ACHN (cell line): Measurements from ENCODE around the gene ZFP36.
"Not testable (repeated sequence)": the region's sequence is repeated elsewhere in the genome, so short reads cannot be mapped to it uniquely, and the experiment has no call there.

Experiments used
- DNase-seq: peaks from one replicate; pipeline ENCODE4 v3.0.0-alpha.2; 2015
- in situ Hi-C: cut with HindIII; loops from 2 replicates; pipeline ENCODE4 v1.10.0; 2017; ENCODE audit warnings: low sequenced_read_pairs, low pct_ligation_motif_present, low pct_unique_long_range_greater_than_20kb

ZFP36 gene

GRCh38 chr19:39432677-39433025, 26.0 kb downstream of the ZFP36 start:
- in situ Hi-C loops: no loop called here
- DNase-seq: no peak

GRCh38 chr19:39433480-39434079, 26.9 kb downstream of the ZFP36 start:
- in situ Hi-C loops: no loop called here
- DNase-seq: no peak

- DNase-seq: no peak
- in situ Hi-C loops: no loop called here
Measured at GRCh38 chr19:39434123-39435076, 27.8 kb downstream of the ZFP36 start.

DNA sequence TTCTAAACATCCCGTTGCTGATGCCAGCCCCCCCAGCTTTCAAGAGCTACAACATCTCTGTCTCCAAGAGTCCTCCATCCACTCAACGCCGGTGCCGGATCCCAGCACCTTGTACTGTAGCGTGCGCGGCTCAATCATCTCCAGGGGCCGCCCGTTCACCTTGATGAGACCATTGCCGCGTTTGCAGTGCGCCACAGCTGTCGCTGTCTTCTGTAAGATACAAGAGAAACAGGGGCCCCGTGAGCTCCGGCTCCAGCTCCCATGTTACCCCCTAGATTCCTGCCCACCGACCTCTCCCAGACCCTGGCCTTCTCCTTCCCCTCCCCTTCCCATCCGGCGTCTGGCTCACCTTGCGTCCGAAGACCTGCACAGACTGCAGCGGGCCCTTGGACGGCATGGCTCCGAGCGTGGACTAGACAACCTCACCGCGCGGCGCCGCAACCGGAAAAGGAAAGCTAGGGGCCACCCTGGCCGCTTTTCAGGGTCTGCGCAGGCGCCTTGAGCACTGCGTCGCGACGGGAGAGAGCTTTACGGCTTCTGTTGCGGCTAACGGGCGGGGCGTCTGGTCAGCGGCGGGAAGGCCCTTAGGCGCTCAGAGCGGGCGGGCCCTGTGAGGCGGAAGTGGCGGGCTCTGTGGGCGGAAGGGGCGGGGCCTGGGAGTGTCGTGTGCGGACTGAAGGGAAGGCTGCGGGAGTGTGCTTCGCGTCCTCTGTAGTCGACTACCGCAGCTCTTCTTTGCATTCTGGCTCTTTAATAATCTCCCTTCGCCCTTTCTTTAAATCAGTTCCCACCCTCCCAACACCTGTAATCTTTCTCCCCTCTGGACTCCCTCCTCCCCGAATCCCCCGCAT, 29.1 kb downstream of the ZFP36 start, which contains the start of gene RPS16:
Gene RPS16, minus strand, starts transcription at position 451 of the 851 bp plus-strand sequence. Its CDS starts 54 bp downstream, at position 397.
- DNase-seq: peak; percentile 96
- in situ Hi-C loops: no loop called here

- in situ Hi-C loops: no loop called here
- no peak for DNase-seq
Measured at GRCh38 chr19:39436350-39436716, 29.7 kb downstream of the ZFP36 start.

- DNase-seq: peak; percentile 44
- in situ Hi-C loops: no loop called here
Measured at GRCh38 chr19:39438270-39438934, 31.8 kb downstream of the ZFP36 start.

DNA sequence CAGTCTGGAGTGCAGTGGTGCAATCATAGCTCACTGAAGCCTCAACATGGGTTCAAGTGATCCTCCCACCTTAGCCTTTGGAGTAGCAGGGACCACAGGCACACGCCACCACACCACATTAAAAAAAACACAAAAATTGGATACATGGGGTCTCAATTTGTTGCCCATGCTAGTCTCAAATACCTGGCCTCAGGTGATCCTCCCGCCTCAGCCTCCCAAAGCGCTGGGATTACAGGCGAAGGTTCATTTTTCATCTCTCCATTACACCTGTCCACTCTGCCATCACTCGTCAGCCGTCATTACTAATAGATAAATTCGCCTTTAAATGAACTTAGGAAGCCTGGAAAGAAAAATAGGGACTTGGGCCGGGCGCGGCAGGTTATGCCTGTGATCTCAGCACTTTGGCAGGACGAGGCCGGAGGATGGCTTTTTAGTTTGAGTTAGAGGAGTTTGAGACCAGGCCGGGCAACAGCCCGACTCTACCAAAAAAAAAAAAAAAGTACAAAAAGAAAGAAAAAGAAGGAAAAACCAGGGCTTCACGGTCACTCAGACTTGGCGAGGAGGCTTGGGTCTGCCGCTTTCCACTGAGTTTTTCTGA, 38.0 kb downstream of the ZFP36 start:
- no peak for DNase-seq
- in situ Hi-C loops: no loop called here

DNA sequence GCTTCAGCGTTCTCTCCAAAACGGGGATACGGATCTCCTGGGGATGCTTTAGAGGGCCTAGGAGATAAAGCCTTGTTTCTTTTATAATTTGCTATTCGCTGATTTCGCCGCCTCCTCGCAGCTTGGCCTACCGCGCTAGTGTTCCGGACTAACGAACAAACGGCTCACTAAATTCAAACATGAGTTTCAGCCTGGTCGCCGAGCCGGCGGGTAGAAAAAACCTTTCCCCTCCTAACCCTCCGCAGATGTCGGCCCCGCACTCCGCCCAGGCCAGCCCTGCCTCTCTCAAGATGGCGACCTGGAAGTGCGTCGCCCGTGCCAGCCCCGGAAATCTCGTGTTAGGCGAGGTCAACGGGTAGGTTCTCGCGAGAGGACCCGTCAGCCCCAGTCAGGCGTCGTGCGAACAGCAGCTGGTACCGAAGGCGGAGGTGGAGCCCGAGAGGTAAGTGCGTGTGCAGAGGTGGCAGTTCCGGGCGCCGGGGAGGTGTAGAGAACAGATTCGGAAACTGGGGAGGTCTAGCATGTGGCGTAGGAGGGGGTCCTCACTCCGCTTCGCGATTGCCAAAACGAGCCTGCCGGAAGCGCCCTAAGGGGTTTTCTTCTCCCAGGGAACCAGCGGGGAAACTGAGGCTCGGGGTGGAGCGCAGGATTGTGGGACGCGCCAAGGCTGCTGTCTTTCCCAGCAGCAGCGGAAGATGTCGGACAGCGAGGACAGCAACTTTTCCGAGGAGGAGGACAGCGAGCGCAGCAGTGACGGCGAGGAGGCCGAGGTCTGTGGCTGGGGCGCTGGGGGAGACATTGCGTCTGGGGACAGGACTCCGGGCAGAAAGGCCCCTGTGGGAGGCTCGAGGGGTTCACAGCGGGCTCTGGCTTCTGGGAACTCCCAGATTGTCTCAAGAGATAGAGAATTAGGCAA, 38.8 kb downstream of the ZFP36 start, which contains the start of gene SUPT5H:
Gene SUPT5H, plus strand, starts transcription at position 387 of the 916 bp plus-strand sequence. Its CDS starts 309 bp downstream, at position 696.
- in situ Hi-C loops: no loop called here
- DNase-seq: peak; percentile 96

- in situ Hi-C loops: no loop called here
- no peak for DNase-seq
Measured at GRCh38 chr19:39446365-39447084, 39.9 kb downstream of the ZFP36 start.

GRCh38 chr19:39448271-39448670, 41.6 kb downstream of the ZFP36 start:
- peak; percentile 57 for DNase-seq
- in situ Hi-C loops: no loop called here

GRCh38 chr19:39449116-39449797, 42.6 kb downstream of the ZFP36 start:
- no peak for DNase-seq
- in situ Hi-C loops: no loop called here

DNA sequence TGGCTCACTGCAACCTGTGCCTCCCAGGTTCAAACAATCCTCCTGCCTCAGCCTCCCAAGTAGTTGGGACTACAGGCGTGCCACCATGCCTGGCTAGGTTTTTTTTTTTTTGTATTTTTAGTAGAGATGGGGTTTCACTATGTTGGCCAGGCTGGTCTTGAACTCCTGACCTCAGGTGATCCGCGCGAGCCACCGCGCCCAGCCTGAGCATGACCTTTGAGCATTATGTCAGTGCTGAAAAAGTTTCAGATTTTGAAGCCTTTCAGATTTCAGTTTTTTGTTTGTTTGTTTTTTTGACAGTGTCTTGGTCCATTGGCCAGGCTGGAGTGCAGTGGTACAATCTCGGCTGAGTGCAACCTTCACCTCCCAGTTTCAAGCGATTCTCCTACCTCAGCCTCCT, 44.6 kb downstream of the ZFP36 start:
- in situ Hi-C loops, DNase-seq: not testable (repeated sequence)
